ENCODE results near the gene NKX2-1.

Gene NKX2-1

GRCh38 chr14:36522347-36522971 lies 2.4 kb upstream of the NKX2-1 start:
- H3K4me3 ChIP-seq (ENCODE audit: low read depth, low read length): no peak overlapping the region
- in situ Hi-C loops (cut with HindIII; ENCODE audit: low sequenced_read_pairs): no loop called here
- no peak for TF ChIP-seq CTCF (IDR thresholded peaks at IDR 0.05; ENCODE audit: low read depth, low read length, missing control alignments)
- no peak for DNase-seq (ENCODE audit: low read depth)

- no peak for DNase-seq (ENCODE audit: low read depth)
- H3K4me3 ChIP-seq (ENCODE audit: low read depth, low read length): no peak overlapping the region
- in situ Hi-C loops (cut with HindIII; ENCODE audit: low sequenced_read_pairs): no loop called here
- TF ChIP-seq CTCF (IDR thresholded peaks at IDR 0.05; ENCODE audit: low read depth, low read length, missing control alignments): no peak
Measured at GRCh38 chr14:36521598-36522345, 1.7 kb upstream of the NKX2-1 start.

GRCh38 chr14:36520601-36521525 lies 831 bp upstream of the NKX2-1 start:
- in situ Hi-C loops (cut with HindIII; ENCODE audit: low sequenced_read_pairs): no loop called here
- peak; percentile 29 for TF ChIP-seq CTCF (IDR thresholded peaks at IDR 0.05; ENCODE audit: low read depth, low read length, missing control alignments)
- H3K4me3 ChIP-seq (ENCODE audit: low read depth, low read length): no peak overlapping the region
- no peak for DNase-seq (ENCODE audit: low read depth)

- TF ChIP-seq CTCF (IDR thresholded peaks at IDR 0.05; ENCODE audit: low read depth, low read length, missing control alignments): no peak
- in situ Hi-C loops (cut with HindIII; ENCODE audit: low sequenced_read_pairs): no loop called here
Measured at GRCh38 chr14:36518586-36519430, 1.2 kb downstream of the NKX2-1 start.

GRCh38 chr14:36518031-36518585 lies 1.9 kb downstream of the NKX2-1 start:
- in situ Hi-C loops (cut with HindIII; ENCODE audit: low sequenced_read_pairs): no loop called here
- DNase-seq (ENCODE audit: low read depth): no peak
- TF ChIP-seq CTCF (IDR thresholded peaks at IDR 0.05; ENCODE audit: low read depth, low read length, missing control alignments): no peak
- no peak overlapping the region for H3K4me3 ChIP-seq (ENCODE audit: low read depth, low read length)

More at GRCh38 chr14:36518586-36519430, 1.2 kb downstream of the NKX2-1 start:
- DNase-seq (ENCODE audit: low read depth): no peak
- H3K4me3 ChIP-seq (ENCODE audit: low read depth, low read length): no peak overlapping the region

All from astrocyte of the cerebellum (primary cell).